Skeletal muscle cell (primary cell): ENCODE measurements around the gene SMAD6.

Experiments used
- DNase-seq: peaks from one replicate; pipeline ENCODE4 v3.0.0-alpha.2; 2010; ENCODE audit warnings: low read depth
- H3K4me3 ChIP-seq: 2 replicates; pipeline ENCODE4 v1.5.1; 2011; ENCODE audit warnings: low read depth, mild to moderate bottlenecking, control low read depth, low read length, moderate library complexity

Gene SMAD6

DNA sequence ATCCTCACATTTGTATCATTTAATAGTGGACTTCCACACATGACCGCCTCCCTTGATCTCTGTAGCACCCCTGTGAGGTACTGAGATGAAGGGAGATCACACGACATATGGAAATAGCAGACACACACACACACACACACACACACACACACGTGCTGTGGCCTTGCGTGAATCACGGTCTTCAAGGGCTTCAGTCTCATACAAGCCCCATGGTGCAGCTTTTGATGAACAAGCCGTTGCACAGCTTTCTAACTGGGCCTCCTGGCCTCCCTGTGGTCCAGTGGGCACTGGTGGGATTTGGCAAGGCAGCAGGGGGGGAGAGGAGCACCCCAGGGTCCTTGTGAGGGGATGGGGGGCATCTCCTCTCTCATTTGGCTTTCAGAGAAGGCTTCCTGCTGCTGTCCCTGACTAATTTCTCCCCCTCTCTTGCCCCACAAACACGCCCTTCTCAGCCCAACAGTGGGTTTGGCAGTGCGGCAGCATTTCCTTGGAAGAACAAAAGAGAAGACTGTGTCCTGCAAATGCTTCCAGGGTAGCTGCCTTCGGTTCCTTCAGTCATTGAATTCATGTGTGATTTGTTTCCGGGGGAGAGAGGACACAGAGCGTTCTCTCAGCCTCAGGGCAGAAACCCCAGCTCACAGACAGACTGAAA, 98.7 kb downstream of the SMAD6 start:
- no peak for DNase-seq
- H3K4me3 ChIP-seq, result no peak overlapping the region

DNA sequence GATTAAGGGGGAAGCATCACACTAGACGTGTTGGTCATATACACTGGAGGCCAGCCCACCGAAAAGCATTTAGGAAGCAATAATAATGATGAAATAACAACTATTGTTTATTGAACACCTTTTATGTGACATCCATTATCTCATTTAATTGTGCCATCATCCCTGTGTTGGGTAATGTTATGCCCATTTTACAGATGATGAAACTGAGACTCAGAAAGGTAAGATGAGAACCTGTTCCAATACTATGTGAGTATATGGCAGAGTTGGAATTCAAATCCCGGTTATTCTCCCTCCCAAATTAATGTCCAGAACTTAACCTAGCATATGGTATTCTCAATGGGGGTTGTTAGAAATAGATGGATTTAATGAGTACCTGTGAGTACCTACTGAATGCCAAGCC, 99.2 kb downstream of the SMAD6 start:
- DNase-seq, result no peak
- H3K4me3 ChIP-seq, result no peak overlapping the region

- H3K4me3 ChIP-seq, result no peak overlapping the region
- DNase-seq, result no peak
Observed at GRCh38 chr15:66802025-66803001, 100.3 kb downstream of the SMAD6 start.

DNA sequence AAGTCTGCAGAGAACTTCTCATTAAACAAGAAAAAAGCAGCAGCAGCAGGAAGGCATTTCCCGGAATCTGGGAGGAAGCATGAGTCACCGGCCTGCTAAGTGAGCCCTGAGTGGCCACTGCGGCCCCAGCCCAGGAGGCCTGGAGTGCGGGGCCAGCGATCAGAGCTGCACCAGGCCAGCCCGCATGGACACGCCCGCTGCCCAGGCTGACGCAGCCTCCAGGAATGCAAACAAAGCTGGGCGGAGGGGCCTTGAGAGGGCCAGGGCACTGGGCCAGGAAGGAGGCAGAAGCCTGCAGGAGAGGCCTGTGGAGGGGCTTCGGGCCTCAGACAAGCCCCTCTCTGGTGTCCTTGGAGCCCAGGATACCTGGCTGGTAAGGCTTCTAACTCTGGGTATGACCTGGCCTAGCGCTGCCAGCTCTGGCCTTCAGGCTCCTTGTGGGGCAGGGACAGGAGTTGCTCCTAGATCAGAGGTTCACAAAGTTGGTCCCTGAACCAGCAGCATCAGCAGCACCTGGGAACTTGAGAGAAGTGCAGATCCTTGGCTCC, 101.2 kb downstream of the SMAD6 start:
- DNase-seq, result peak; percentile 93
- no peak overlapping the region for H3K4me3 ChIP-seq

- DNase-seq, result no peak
- no peak overlapping the region for H3K4me3 ChIP-seq
Observed at GRCh38 chr15:66803749-66804148, 101.7 kb downstream of the SMAD6 start.

DNA sequence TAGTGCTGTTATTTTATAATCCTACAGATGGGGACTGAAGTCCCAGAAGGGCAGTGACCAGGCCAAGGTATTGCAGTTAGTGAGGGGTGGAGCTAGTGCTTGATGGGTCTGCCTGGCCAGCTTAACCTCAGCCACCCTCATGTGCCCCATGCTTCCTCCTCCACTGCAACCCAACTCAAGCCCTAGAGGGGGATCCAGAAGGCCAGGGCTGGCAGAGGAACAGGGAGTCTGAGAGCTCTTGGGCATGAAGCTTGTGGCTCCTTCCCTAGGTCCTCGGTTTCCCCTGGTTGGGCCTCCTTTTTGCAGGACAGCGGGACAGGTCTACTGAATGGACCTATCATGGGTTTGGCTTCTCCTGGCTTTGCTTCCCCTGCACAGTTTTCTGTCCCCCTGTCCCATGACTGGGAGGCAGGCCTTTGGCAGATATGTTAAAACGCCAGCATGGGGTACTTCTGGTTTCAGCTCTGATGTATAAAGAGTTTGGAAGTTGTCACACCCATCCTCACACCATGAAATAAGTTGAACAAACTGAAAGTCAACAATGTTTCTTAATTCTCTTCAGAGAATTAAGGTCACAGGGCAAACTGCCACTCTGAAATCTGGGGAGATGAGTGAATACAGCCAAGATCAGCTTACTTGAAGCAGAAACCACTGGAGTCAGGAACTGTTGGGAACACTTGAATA, 103.3 kb downstream of the SMAD6 start:
- H3K4me3 ChIP-seq, result no peak overlapping the region
- DNase-seq, result no peak

DNA sequence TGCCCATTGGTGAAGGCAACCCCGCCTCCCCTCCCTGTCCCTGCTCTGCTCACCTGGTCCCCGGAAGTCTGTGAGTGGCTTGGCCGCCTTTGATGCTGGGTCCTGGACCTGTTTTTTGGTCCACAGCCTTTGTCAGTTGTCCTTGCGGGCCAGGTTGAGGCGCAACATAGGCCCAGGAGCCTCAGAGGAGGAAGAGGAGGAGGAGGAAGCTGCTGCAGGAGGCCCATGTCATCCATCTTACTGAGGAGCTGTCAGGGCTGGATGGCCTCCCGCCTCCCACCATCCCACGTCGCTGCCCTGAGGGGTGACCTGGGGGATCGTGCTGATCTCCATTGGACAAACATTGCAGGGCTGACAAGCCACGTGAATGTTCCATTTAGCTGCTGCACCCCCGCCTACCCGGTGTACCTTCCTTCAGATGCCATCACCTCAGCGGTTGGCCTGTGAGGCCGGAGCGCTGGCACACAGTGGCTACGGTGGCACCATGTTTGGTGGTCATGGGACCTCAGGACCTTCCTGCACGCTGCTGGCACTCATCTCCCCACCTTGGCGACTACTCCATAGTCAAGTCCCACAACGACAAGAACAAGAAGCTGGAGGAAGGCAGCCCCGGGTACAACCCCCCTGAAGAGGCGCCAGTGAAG, 106.3 kb downstream of the SMAD6 start:
- no peak for DNase-seq
- H3K4me3 ChIP-seq, result no peak overlapping the region

GRCh38 chr15:66809664-66810063, 107.6 kb downstream of the SMAD6 start:
- DNase-seq, result no peak

DNA sequence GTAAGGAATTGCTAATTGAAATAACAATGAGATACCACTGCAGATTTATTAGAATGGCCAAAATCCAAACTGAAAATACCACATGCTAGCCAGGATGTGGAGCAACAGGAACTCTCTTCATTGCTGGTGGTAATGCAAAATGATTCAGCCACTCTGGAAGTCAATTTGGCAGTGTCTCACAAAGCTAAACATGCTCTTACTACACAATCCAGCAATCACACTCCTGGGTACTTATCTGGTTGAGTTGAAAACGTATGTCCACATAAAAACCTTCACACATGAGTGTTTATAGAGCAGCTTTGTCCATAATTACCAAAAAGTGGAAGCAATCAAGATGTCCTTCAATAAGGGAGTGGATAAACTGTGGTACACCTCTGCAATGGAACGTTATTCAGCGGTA, 113.3 kb downstream of the SMAD6 start:
- H3K4me3 ChIP-seq, result no peak overlapping the region
- DNase-seq, result peak; percentile 85

More at GRCh38 chr15:66809664-66810063, 107.6 kb downstream of the SMAD6 start:
- no peak overlapping the region for H3K4me3 ChIP-seq

DNA sequence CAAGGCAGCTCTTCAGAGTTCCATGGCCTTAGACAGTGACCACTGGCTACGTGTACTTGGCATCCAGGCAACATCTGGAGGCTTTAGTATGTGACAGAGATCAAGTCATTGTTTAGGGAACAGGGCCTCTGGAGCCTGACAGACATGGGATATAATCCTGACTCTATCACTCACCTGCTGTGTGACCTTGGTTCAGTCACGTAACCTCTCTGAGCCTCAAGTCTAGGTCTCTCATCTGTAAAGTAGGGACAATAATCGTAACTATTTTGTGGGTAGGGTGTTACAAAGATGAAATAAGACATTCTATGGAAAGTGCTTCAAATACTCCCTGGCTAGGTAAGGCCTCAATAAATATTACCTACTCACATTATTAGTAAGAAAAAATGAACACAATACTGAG, 114.2 kb downstream of the SMAD6 start:
- no peak for DNase-seq
- H3K4me3 ChIP-seq, result no peak overlapping the region

DNA sequence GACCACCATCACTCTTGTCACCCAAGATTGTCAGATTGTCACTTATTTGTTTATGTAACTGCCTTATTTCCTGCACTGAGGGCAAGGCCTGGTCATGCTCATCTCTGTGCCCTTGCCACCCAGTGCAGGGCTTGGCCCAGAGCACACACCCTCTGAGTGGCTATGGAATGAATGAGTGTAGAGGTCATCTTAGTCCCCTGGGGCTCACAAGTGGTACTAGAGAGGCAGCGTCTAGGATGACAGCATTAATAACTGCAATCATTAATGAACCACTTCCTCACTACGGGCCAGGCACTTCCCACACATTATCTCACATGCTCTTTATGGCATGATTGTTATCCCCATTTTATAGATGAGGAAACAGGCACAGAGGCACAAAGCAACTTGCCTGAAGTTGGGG, 117.0 kb downstream of the SMAD6 start:
- H3K4me3 ChIP-seq, result no peak overlapping the region
- no peak for DNase-seq

GRCh38 chr15:66820481-66821176, 118.6 kb downstream of the SMAD6 start:
- no peak for DNase-seq
- no peak overlapping the region for H3K4me3 ChIP-seq

GRCh38 chr15:66821307-66821706, 119.3 kb downstream of the SMAD6 start:
- no peak overlapping the region for H3K4me3 ChIP-seq
- DNase-seq, result no peak

DNA sequence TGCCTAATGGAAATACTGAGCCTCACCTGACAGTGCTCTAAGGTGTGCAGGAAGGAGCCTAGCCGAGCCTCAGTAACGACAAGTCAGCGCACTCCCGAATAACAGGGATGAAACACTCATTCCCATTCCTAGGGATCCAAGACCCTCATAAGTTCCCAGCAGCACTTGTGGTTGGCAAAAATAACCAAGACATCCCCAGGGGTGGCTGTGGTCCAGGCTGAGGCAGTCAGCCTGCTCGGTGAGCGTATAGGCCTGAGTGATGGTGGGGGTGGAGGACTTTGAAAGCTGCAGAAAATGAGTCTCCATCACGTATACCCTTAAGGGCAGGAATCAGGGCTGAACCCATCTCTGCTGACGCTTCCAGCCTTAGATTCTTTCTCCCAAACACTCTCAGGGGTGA, 120.1 kb downstream of the SMAD6 start:
- no peak for DNase-seq
- no peak overlapping the region for H3K4me3 ChIP-seq

DNA sequence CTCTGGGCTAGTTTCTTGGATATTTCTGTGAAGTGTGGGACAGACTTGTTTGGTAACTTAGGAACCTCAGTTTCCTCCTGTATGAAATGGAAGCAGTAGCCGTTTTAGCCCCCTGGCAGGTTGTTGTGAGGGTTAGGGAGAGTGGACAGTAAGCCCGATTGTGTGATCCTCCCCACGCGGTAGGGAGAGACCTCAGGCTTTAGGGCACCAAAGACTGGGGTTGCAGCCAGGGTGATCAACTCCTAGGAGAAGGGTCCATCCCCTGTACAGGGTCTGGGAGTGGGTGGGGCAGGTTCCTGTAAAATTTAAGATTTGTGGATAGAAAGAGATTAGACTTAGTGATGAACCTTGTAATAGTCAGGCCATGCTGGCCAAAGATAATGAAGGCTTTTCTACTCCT, 120.5 kb downstream of the SMAD6 start:
- DNase-seq, result no peak
- H3K4me3 ChIP-seq, result no peak overlapping the region

DNA sequence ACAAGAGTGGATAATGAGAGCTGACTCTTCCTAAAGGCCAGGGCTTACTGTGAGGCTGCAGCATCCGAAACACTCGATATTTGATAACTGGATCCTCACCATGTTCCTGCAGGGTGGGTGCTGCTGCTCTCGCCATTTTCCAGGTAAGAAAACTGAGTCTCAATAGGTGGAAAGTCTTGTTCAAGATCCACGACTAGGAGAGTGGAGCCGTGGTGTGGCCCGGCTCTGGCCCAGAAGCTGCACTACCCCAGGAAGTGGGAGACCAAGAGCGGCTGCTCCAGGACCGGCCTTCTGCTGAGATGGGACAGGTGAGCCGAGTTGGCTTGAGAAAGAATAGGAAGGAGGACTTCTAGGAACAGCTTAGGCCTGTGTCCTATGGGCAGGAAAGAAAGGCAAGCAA, 121.6 kb downstream of the SMAD6 start:
- no peak for DNase-seq
- H3K4me3 ChIP-seq, result no peak overlapping the region

DNA sequence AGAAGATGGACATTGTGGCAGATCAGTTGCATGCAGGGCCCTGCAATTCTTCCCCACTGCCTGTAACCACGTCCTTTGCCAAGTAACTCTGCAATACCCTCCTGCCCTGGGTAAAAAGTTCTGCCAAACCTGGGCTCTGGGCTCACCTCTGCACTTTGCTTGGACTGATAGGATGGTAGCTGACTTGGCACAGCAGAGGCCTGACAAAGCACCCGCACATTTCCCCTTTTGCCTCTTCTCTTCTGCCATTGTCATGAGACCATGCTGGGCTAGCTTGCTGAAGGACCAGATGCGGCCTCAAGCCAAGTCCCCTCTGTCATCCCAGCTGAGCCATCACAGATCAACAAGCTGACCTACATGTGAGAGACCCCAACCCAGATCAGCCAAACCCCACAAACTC, 122.4 kb downstream of the SMAD6 start:
- no peak for DNase-seq
- no peak overlapping the region for H3K4me3 ChIP-seq

DNA sequence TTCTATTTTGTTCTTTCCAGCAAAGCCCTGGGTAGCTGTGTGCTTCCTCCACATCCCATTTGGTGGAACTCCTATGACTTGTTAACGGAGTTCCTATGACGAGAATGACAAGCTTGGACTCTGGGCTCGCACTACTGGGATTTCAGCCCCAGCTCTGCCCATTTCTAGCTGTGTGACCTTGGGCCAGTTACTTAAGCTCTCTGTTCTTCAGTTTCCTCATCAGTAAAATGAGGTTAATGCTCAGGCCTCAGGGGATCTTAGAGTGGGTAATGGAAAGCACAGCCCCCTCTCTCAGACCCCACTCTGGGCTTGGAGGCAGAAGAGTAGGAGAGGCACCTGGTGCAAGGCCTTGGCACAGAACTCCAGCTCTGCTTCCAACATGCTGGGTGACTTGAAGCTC, 123.1 kb downstream of the SMAD6 start:
- no peak for DNase-seq
- H3K4me3 ChIP-seq, result no peak overlapping the region

- no peak for DNase-seq
- no peak overlapping the region for H3K4me3 ChIP-seq
Observed at GRCh38 chr15:66825731-66826130, 123.7 kb downstream of the SMAD6 start.
